ENCODE measurements around the gene GPR63.

Gene GPR63

GRCh38 chr6:96812077-96812703, 25.1 kb downstream of the GPR63 start:
- H3K4me3 ChIP-seq (ENCODE audit: low read depth, low read length) = no peak overlapping the region
- in situ Hi-C loops (cut with HindIII; ENCODE audit: low sequenced_read_pairs) = no loop called here
- TF ChIP-seq CTCF (IDR thresholded peaks at IDR 0.05; ENCODE audit: low read depth, low read length, missing control alignments) = no peak
- DNase-seq (ENCODE audit: low read depth) = peak; percentile 20

- DNase-seq (ENCODE audit: low read depth) = no peak
- no peak overlapping the region for H3K4me3 ChIP-seq (ENCODE audit: low read depth, low read length)
- in situ Hi-C loops (cut with HindIII; ENCODE audit: low sequenced_read_pairs) = no loop called here
- TF ChIP-seq CTCF (IDR thresholded peaks at IDR 0.05; ENCODE audit: low read depth, low read length, missing control alignments) = no peak
Observed at GRCh38 chr6:96811670-96812069, 25.6 kb downstream of the GPR63 start.

- H3K4me3 ChIP-seq (ENCODE audit: low read depth, low read length) = no peak overlapping the region
- in situ Hi-C loops (cut with HindIII; ENCODE audit: low sequenced_read_pairs) = no loop called here
- DNase-seq (ENCODE audit: low read depth) = no peak
- no peak for TF ChIP-seq CTCF (IDR thresholded peaks at IDR 0.05; ENCODE audit: low read depth, low read length, missing control alignments)
Observed at GRCh38 chr6:96811136-96811535, 26.1 kb downstream of the GPR63 start.

GRCh38 chr6:96809119-96809518, 28.2 kb downstream of the GPR63 start:
- TF ChIP-seq CTCF (IDR thresholded peaks at IDR 0.05; ENCODE audit: low read depth, low read length, missing control alignments) = no peak
- no peak overlapping the region for H3K4me3 ChIP-seq (ENCODE audit: low read depth, low read length)
- DNase-seq (ENCODE audit: low read depth) = no peak
- in situ Hi-C loops (cut with HindIII; ENCODE audit: low sequenced_read_pairs) = no loop called here

- no peak overlapping the region for H3K4me3 ChIP-seq (ENCODE audit: low read depth, low read length)
- in situ Hi-C loops (cut with HindIII; ENCODE audit: low sequenced_read_pairs) = no loop called here
- no peak for TF ChIP-seq CTCF (IDR thresholded peaks at IDR 0.05; ENCODE audit: low read depth, low read length, missing control alignments)
- no peak for DNase-seq (ENCODE audit: low read depth)
Observed at GRCh38 chr6:96803106-96803481, 34.2 kb downstream of the GPR63 start.

GRCh38 chr6:96795481-96795880, 41.8 kb downstream of the GPR63 start:
- no peak overlapping the region for H3K4me3 ChIP-seq (ENCODE audit: low read depth, low read length)
- TF ChIP-seq CTCF (IDR thresholded peaks at IDR 0.05; ENCODE audit: low read depth, low read length, missing control alignments) = no peak
- in situ Hi-C loops (cut with HindIII; ENCODE audit: low sequenced_read_pairs) = no loop called here
- DNase-seq (ENCODE audit: low read depth) = no peak
